Neural cell (in vitro differentiated cells): ENCODE data around the gene COL23A1. TPM values are rescaled to one million over a fixed set of nuclear protein-coding genes. Genes with fewer than 3 reads are reported as not detected.

Experiments
- H2AFZ ChIP-seq: fragments of 200-600, 300-800 bp; sonication (generic), shearing (Covaris generic); 2 replicates; pipeline ENCODE4 v1.6.0; 2014; ENCODE audit warnings: low read depth, mild to moderate bottlenecking, antibody characterized with exemption, low read length, moderate library complexity
- H3F3A ChIP-seq: fragments of 200-600 bp; shearing (Covaris generic); 2 replicates; pipeline ENCODE4 v1.6.1; 2016; ENCODE audit warnings: mild to moderate bottlenecking, moderate library complexity, mixed read lengths, antibody characterized with exemption, low read length; ENCODE audit not compliant: insufficient read depth, poor library complexity, severe bottlenecking
- H3K27ac ChIP-seq: fragments of 200-600, 300-800 bp; sonication (generic), shearing (Covaris generic); 2 replicates; pipeline ENCODE4 v1.5.1; 2014; ENCODE audit warnings: mild to moderate bottlenecking, low read length, moderate library complexity
- H3K27me3 ChIP-seq: fragments of 300-800, 200-600 bp; sonication (generic), shearing (Covaris generic); 2 replicates; pipeline ENCODE4 v1.6.0; 2014; ENCODE audit warnings: mild to moderate bottlenecking, low read depth, low read length, moderate library complexity; ENCODE audit not compliant: insufficient read depth
- H3K36me3 ChIP-seq: fragments of 300-800, 200-600 bp; sonication (generic), shearing (Covaris generic); 2 replicates; pipeline ENCODE4 v1.5.1; 2014; ENCODE audit warnings: mild to moderate bottlenecking, antibody characterized with exemption, low read length, moderate library complexity; ENCODE audit not compliant: insufficient read depth
- H3K4me2 ChIP-seq: fragments of 300-800, 200-600 bp; sonication (generic), shearing (Covaris generic); 2 replicates; pipeline ENCODE4 v1.6.0; 2014; ENCODE audit warnings: mild to moderate bottlenecking, low read length
- H3K4me3 ChIP-seq: fragments of 300-800, 200-600 bp; sonication (generic), shearing (Covaris generic); 2 replicates; pipeline ENCODE4 v1.5.1; 2014; ENCODE audit warnings: mild to moderate bottlenecking, low read length, moderate library complexity
- H3K79me2 ChIP-seq: fragments of 200-600 bp; shearing (Covaris generic); replicated peaks from 2 replicates; pipeline ENCODE4 v1.6.0; 2014; ENCODE audit warnings: mild to moderate bottlenecking, low read length, moderate library complexity; ENCODE audit not compliant: insufficient read depth
- H3K9ac ChIP-seq: fragments of 300-800, 200-600 bp; sonication (generic), shearing (Covaris generic); 2 replicates; pipeline ENCODE4 v1.6.1; 2016; ENCODE audit warnings: mild to moderate bottlenecking, low read length, mixed read lengths
- H3K9me2 ChIP-seq: fragments of 200-600 bp; shearing (Covaris generic); 2 replicates; pipeline ENCODE4 v1.6.1; 2016; ENCODE audit warnings: mild to moderate bottlenecking, low read length, mixed read lengths; ENCODE audit not compliant: insufficient read depth
- H3K9me3 ChIP-seq: fragments of 200-600, 300-800 bp; sonication (generic), shearing (Covaris generic); 2 replicates; pipeline ENCODE4 v1.6.1; 2016; ENCODE audit warnings: mild to moderate bottlenecking, mixed run types, low read length, moderate library complexity, mixed read lengths
- H4K20me1 ChIP-seq: fragments of 200-600 bp; shearing (Covaris generic); 2 replicates; pipeline ENCODE4 v1.6.1; 2016; ENCODE audit warnings: mild to moderate bottlenecking, mixed run types; ENCODE audit not compliant: insufficient read depth
- CTCF ChIP-seq: fragments of 450-650 bp; IDR thresholded peaks from 2 replicates; pipeline ENCODE4 v1.5.1; 2014; ENCODE audit warnings: antibody characterized with exemption, mild to moderate bottlenecking, moderate library complexity; ENCODE audit not compliant: poor library complexity, severe bottlenecking
- EP300 ChIP-seq: fragments of 450-650 bp; conservative IDR thresholded peaks from 2 replicates; pipeline ENCODE4 v1.6.1; 2014; ENCODE audit warnings: antibody characterized with exemption, mild to moderate bottlenecking, moderate library complexity; ENCODE audit not compliant: poor library complexity, severe bottlenecking
- EZH2 ChIP-seq: fragments of 200-600, 300-800 bp; shearing (Covaris generic), sonication (generic); IDR thresholded peaks from 2 replicates; pipeline ENCODE4 v1.6.1; 2014; ENCODE audit warnings: antibody characterized with exemption, low read length, borderline replicate concordance, mild to moderate bottlenecking; ENCODE audit not compliant: insufficient read depth, poor library complexity, severe bottlenecking
- MXI1 ChIP-seq: fragments of 450-650 bp; conservative IDR thresholded peaks from 2 replicates; pipeline ENCODE4 v1.6.1; 2014; ENCODE audit warnings: antibody characterized with exemption, mild to moderate bottlenecking; ENCODE audit not compliant: poor library complexity, severe bottlenecking
- POLR2AphosphoS5 ChIP-seq: IDR thresholded peaks from 2 replicates; pipeline ENCODE4 v1.6.1; 2012
- RAD21 ChIP-seq: fragments of 450-650 bp; conservative IDR thresholded peaks from 2 replicates; pipeline ENCODE4 v1.6.1; 2014; ENCODE audit warnings: antibody characterized with exemption, mild to moderate bottlenecking, moderate library complexity
- REST ChIP-seq: IDR thresholded peaks from 2 replicates; pipeline ENCODE4 v1.6.1; 2012; ENCODE audit warnings: borderline replicate concordance
- SMC3 ChIP-seq: fragments of 450-650 bp; conservative IDR thresholded peaks from 2 replicates; pipeline ENCODE4 v1.6.1; 2014; ENCODE audit warnings: antibody characterized with exemption, mild to moderate bottlenecking, moderate library complexity; ENCODE audit not compliant: poor library complexity
- TAF1 ChIP-seq: IDR thresholded peaks from 2 replicates; pipeline ENCODE4 v1.6.1; 2012; ENCODE audit warnings: low read depth
- polyA plus RNA-seq: library from polyadenylated mRNA; depleted of rRNA; stranded (reverse); fragments of >200 nt; gene quantifications from 2 replicates; pipeline ENCODE4 v1.2.3, GENCODE V29; 2014

Gene COL23A1
- polyA plus RNA-seq, 1 donor from 2014 or later = not detected

- TF ChIP-seq SMC3 = no peak
- Histone ChIP-seq H3K9me2 (no peaks in the 10 kb centered on the region), H3K4me2 (no peak overlapping the region), H3K27me3 (no peaks in the 10 kb centered on the region), H4K20me1 (no peaks in the 10 kb centered on the region), H3K79me2 (no peaks in the 10 kb centered on the region), H3K9ac (no peak overlapping the region), H2AFZ (no peak overlapping the region), H3K4me3 (no peak overlapping the region), H3K36me3 (no peaks in the 10 kb centered on the region), H3K27ac (no peak overlapping the region), H3K9me3 (peaks cover 2% of the 10 kb centered on the region), H3F3A (no peaks in the 10 kb centered on the region)
Measured at GRCh38 chr5:178486239-178486641, 104.0 kb downstream of the COL23A1 start.

- H3K27ac ChIP-seq = no peak overlapping the region
- no peak overlapping the region for H3K4me2 ChIP-seq
- no peaks in the 10 kb centered on the region for H3K27me3 ChIP-seq
- no peak overlapping the region for H2AFZ ChIP-seq
- H3K9me2 ChIP-seq = no peaks in the 10 kb centered on the region
- no peak overlapping the region for H3K9ac ChIP-seq
- H3K4me3 ChIP-seq = no peak overlapping the region
- no peaks in the 10 kb centered on the region for H4K20me1 ChIP-seq
- TF ChIP-seq CTCF (no peak), TAF1 (no peak), REST (no peak), MXI1 (no peak), SMC3 (no peak), EP300 (no peak), RAD21 (no peak), POLR2AphosphoS5 (no peak), EZH2 (no peak)
- no peaks in the 10 kb centered on the region for H3F3A ChIP-seq
- H3K36me3 ChIP-seq = no peaks in the 10 kb centered on the region
- H3K9me3 ChIP-seq = no peaks in the 10 kb centered on the region
- no peaks in the 10 kb centered on the region for H3K79me2 ChIP-seq
Measured at GRCh38 chr5:178483620-178484019, 106.6 kb downstream of the COL23A1 start.

- Histone ChIP-seq H3K27ac (no peak overlapping the region), H3K9me2 (no peaks in the 10 kb centered on the region), H3F3A (no peaks in the 10 kb centered on the region), H3K79me2 (no peaks in the 10 kb centered on the region), H4K20me1 (no peaks in the 10 kb centered on the region), H3K9ac (no peak overlapping the region), H3K9me3 (no peaks in the 10 kb centered on the region), H3K36me3 (no peaks in the 10 kb centered on the region), H3K4me2 (no peak overlapping the region), H3K4me3 (no peak overlapping the region), H2AFZ (no peak overlapping the region), H3K27me3 (no peaks in the 10 kb centered on the region)
- TF ChIP-seq EZH2 (no peak), REST (no peak), POLR2AphosphoS5 (no peak), SMC3 (no peak), EP300 (no peak), RAD21 (no peak), TAF1 (no peak), MXI1 (no peak), CTCF (no peak)
Measured at GRCh38 chr5:178479261-178479660, 110.9 kb downstream of the COL23A1 start.
